Activated CD4-positive, CD25-positive, alpha-beta regulatory T cell treated with anti-CD3 and anti-CD28 coated beads, Interleukin-2, amount 50 U/mL, for 72 hours (primary cell): ENCODE data around the gene GPI.

Experiments used
- DNase-seq: peaks from one replicate; pipeline ENCODE4 v3.0.0; 2021

Gene GPI

DNA sequence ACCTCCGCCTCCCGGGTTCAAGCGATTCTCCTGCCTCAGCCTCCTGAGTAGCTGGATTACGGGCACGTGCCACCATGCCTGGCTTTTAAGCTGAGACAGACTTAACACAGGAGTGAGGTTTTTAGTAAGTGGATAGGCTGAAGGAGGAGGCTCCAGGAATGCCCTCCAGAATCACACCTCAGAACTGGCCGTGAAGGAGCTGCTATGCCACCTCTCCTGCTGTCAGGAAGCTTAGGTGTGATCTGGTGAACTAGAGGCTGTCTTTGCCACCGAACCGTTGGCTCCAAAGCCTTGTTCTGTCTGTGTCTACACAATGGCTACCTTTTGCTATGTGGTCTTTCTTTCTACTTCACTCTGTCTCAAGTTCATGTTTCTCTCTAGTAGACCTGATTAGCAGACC is 43.4 kb downstream of the GPI start:
- DNase-seq = no peak

- DNase-seq = no peak
Measured at GRCh38 chr19:34409189-34410164, 44.5 kb downstream of the GPI start.

GRCh38 chr19:34411216-34411615 is 46.2 kb downstream of the GPI start:
- DNase-seq = no peak

- no peak for DNase-seq
Measured at GRCh38 chr19:34416021-34416545, 51.1 kb downstream of the GPI start.

- no peak for DNase-seq
Measured at GRCh38 chr19:34418300-34418699, 53.3 kb downstream of the GPI start.

- no peak for DNase-seq
Measured at GRCh38 chr19:34426096-34426661, 61.2 kb downstream of the GPI start.

DNA sequence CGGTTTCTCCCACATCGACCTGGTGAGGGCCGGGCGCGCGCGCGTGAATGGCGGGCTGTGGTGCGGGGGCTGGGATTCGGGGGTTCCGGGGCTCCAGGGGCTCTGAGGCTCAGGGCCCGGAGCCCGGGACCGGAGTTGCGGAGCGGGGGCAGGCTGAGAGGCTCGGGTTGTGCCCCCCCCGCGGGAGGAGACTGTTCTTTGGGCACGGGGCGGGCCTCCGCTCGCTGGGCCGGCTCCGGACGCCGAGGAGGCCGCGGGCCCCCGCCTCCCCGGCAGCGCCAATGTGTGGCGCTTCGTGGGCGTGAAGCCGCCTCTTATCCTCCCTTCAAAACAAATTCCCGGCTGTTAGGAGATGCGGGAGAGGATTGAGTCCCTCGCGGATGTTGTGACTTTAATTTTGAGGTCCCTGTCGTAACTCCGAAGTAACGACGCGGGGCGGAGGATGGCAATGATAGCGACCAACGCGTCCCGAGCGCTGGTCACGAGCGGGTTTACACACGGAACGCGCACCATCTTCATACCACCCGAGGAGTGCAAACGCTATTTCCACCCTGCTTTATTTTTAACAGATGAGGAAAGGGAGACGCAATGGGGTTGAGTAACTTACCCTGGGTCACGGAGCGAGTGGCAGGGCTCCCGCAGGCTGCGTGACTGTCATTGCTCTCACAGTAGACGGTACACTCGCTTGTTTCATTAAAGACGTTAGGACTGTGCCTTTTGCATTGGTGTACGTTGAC is 63.7 kb downstream of the GPI start:
- DNase-seq = no peak

GRCh38 chr19:34429553-34429952 is 64.6 kb downstream of the GPI start:
- DNase-seq = no peak

- DNase-seq = no peak
Measured at GRCh38 chr19:34430738-34431625, 66.0 kb downstream of the GPI start.

DNA sequence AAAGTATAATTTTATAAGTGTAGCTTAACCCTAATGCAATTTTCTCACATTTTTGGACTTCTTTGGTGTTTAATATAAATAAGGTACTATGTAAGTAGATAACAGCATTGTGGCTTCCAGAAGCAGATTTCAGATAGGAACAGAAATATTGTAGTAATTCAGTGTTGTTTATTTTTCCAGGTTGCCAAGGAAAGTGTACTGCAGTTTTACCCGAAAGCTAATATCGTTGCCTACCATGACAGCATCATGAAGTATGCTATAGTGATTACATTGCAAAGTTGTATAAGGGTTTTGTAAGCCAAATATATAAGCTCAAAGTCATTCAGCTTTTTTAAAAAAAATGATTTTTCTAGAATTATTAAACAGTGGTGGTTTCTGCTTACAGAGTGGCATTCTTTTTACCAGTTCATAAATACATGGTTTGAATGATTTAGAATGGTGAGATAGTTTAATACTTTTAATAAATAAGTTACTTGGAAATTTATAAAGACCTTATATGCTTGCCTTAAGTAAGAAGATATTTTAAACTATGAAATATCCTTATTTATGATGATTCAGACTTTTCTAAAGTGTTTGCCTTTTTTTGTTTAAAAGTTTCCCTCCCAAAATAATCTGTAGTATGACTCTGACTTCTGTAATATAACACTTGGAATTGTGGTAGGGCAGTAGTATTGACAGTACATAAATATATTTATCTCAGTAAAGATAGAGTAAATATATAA is 66.8 kb downstream of the GPI start:
- DNase-seq = no peak

DNA sequence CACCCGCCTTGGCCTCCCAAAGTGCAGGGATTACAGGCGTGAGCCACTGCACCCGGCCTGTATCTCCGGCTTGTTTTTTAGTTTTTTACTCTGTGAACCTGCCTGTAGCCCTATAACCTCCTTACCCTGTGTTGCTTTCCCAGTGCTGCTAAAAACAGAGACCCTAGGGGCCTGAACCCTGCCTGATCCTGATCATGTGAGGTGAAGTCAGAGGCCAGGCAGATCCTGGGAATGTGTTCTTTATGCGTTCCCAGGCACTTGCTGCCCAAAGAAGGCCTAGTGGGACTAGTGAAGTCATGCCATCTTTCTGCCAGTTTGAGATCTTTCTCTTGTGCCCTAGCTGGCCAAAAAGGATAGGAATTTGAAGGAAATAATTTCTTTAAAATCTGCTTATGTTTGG is 67.8 kb downstream of the GPI start:
- no peak for DNase-seq

- no peak for DNase-seq
Measured at GRCh38 chr19:34436716-34437115, 71.7 kb downstream of the GPI start.

- DNase-seq = no peak
Measured at GRCh38 chr19:34448191-34448590, 83.2 kb downstream of the GPI start.
